GM18907 (cell line): Measurements from ENCODE around the gene PRKCZ.
"Not testable (repeated sequence)": the region's sequence is repeated elsewhere in the genome, so short reads cannot be mapped to it uniquely, and the experiment has no call there.

Experiments used
- ATAC-seq: cut with Tn5 transposase; IDR thresholded peaks from one replicate; pipeline ENCODE4 v1.9.1; 2021; ENCODE audit warnings: mild to moderate bottlenecking, moderate library complexity; ENCODE audit not compliant: unreplicated experiment

PRKCZ gene

DNA sequence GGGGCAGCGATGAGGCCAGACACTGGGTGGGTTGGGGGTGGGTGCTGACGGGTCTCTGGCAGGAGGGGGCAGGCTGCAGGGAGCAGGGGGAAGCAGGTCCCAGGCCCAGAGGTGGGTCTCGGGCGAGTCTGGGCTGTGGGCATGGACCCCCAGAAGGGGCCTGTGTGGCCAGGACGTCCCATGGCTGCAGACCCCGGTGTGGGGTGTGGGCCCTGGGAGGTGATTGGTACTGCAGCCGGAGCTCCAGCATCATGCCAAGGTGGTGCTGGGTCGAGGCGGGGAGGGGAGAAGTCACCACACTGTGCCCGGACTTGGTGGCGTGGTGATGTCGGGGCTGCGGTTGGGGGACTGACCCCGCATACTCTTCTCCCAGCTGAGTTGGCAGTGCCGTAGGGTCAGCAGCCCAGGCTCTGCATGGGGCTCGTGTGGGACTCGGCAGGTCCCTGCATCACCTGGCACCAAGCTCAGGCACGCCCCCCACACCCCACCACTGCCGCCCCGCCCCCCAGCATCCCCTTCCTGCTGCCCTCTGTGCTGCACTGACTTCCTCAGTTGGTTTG, 31.2 kb downstream of the PRKCZ start:
- ATAC-seq, result no peak

GRCh38 chr1:2082064-2082463, 31.9 kb downstream of the PRKCZ start:
- ATAC-seq, result no peak

DNA sequence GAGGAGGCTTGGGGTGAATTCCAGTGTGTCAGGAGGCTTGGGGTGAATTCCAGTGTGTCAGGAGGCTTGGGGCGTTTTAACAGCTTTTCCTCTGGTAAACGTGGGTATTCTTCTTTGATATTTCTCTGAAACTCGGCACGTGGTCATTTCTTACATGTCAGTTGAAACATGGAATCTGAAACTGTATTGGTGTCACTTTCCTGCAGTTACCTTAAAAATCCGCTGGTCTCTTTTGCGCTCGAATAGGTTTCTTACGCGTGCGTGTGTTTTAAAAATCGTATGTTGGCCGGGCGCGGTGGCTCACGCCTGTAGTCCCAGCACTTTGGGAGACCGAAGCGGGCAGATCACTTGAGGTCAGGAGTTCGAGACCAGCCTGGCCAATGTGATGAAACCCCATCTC, 33.5 kb downstream of the PRKCZ start:
- no peak for ATAC-seq

DNA sequence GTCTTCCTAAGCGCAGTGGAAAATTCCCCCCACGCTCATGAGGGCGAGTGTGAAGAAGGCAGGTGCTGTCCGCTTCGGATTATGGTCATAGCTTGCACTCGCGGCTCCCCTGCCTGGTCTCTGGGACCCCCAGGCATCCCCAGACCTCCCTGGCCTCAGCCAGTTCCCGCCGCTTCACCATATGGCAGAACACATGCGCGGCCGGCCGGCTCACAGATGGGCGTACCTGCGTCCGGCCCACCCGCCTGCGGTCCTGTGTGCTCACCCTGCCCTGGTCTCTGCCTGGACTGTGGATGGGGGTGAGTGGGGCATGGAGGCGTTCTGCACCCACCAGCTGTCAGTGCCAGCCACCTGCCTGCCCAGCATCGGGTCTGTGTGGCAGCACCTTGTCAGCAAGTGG, 34.1 kb downstream of the PRKCZ start:
- no peak for ATAC-seq

DNA sequence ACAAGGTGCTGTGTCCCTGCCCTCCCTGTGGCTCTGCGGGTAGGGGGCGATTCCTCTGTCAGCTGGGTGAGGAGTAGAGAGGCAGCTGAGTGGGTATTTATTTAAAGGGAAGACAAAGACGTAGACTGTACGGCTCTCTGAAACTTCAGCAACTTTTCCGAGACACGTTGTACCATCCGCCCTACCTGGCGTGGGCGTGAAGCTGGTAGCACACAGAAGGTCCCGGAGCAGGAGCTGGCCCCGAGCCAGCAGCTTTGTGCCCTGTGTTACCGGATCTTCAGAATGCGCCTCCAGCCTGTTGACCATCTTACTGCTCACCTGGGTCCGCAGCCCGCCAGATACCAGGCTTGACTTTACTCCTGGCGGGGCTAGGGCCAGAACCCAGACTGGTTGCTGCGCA, 34.9 kb downstream of the PRKCZ start:
- no peak for ATAC-seq

GRCh38 chr1:2086446-2087078, 36.4 kb downstream of the PRKCZ start:
- ATAC-seq, result no peak

GRCh38 chr1:2087766-2088165, 37.6 kb downstream of the PRKCZ start:
- ATAC-seq, result no peak

DNA sequence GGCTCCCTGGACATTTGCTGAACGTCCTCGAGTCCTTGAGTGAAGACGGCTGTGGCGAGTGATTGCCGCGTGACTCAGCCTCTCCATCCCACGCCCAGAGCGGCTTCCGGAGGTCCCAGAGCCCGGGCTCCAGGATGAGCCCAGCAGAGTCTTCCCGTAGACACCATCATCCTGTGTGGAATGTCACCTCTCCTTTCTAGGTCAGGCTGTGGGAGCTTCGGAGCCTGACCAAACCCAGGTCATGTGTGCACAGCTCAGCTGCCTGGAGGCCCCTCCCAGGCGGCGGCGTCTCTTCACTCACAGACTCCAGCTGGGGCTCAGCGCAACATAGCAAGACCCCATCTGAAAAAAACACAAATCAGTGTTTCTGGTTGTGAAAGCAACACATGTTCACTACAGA, 38.2 kb downstream of the PRKCZ start:
- ATAC-seq, result no peak

- ATAC-seq, result no peak
Observed at GRCh38 chr1:2089051-2089450, 38.8 kb downstream of the PRKCZ start.

DNA sequence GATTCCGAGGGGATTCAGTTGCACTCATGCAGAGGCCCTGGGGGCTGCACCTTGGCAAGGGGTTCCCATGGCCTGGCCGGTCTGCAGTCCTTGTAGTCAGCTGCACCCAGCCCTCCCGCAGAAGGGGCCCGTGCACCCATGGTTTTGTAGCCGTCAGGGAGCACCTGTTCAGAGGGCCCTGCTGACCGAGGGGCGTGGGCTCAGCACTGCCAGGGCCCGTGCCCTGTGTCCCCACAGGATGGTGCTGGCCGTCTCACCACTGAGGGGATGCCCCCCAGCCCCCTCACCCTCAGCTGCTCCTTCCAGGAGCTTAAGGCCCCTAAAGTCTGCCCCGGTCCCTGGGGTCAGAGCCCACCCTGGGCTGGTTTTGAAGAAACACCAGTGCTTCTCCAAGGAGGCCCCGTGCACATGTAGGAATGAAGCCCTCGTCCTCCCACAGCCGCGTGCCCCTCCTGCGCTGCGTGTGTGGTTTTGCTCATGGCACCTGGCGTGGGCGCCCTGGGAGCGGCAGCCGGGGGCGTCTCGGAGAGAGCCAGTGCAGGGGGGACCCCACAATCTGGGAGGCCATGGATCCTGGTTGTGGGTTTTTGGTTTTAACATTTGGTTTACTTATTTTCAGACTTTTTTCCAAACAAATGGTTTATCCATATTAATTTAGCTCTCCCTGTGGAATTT, 40.1 kb downstream of the PRKCZ start:
- ATAC-seq, result no peak

GRCh38 chr1:2091611-2092604, 41.7 kb downstream of the PRKCZ start:
- no peak for ATAC-seq

- no peak for ATAC-seq
Observed at GRCh38 chr1:2093055-2093454, 42.8 kb downstream of the PRKCZ start.

DNA sequence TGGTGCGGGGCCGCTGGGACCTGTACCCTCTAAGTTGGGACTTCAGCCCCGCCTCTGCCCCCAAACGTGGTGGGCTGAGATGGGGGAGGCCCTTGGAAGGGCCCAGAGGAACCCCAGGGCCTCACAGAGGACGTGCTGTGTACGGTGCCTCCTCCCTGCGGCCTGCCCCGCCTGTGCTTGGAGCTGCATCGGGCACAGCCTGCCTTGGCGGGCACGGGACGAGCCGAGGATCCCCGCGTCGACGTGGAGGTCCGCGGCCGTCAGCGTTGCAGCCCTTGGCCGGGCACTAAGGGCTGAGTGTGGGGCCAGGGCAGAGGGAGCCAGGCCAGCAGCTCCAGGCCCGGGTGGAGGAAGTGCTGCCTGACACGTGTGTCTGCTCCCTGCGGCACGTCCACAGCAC, 43.4 kb downstream of the PRKCZ start:
- no peak for ATAC-seq

DNA sequence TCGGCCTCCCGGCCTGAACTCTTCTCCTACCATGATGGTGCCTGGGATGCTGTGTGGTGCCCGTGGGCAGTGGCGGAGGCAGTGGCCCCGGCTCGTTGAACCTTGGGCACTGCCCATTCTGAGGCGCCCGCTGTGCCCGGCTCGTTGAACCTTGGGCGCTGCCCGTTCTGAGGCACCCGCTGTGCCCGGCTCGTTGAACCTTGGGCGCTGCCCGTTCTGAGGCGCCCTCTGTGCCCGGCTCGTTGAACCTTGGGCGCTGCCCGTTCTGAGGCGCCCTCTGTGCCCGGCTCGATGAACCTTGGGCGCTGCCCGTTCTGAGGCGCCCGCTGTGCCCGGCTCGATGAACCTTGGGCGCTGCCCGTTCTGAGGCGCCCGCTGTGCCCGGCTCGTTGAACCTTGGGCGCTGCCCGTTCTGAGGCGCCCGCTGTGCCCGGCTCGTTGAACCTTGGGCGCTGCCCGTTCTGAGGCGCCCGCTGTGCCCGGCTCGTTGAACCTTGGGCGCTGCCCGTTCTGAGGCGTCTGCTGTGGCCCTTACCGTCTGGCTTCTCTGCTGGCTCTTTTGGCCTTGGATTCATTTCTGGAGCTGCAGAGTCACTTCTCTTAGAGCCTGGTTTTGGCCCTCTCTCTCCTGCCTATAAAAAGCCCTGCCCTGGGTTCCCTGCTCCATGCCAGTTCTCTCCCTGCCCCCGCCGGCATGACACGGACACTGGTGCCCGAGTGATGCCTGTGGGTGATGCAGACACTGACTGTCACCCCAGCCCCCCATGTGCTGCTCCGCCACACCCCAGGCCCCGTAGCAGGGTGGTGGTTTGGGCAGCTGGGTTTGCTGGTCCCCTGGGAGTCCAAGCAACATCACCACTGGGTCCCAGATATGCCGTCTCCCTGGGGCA, 44.3 kb downstream of the PRKCZ start:
- ATAC-seq, result not testable (repeated sequence)

- ATAC-seq, result no peak
Observed at GRCh38 chr1:2095394-2095793, 45.2 kb downstream of the PRKCZ start.

- ATAC-seq, result no peak
Observed at GRCh38 chr1:2095981-2096736, 45.9 kb downstream of the PRKCZ start.

DNA sequence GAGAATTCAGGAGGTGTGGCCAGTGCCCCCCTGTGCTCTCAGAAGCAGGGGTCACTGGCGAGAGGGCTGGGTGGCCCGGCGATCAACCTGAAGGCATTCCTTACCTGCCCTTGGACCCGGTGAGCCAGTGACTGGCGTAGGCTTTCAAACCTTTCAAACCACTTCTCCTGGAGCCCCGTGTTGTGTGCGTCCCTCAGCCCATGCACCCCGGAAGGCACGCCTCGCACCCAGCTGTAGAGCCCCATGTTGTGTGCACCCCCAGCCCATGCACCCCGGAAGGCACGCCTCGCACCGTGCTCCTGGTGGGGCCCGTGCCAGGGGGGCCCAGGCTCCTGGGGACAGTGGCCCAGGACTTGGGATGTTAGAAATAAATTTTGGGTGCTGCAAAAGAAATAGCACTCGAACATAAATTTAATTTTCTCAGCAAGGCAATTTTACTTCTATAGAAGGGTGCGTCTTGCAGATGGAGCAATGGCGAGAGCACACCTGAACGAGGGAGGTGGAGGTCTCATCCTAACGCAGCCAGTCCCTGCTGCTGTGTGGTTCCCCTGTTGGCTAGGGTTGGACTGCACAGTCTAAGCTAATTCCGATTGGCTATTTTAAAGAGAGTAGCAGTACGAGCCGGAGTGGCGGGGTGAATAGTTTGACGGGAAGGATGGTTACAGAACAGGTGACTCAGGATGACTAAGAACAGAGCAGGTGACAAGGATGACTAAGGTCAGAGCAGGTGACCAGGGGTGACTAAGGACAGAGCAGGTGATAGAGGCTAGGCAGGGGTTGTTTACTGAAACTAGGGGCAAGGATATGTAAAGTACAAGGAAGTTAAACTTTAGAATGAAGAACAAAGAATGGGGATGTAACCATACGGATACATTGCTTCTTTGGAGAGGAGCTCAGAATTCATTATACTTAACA, 47.4 kb downstream of the PRKCZ start:
- no peak for ATAC-seq

GRCh38 chr1:2098301-2098698, 48.1 kb downstream of the PRKCZ start:
- no peak for ATAC-seq
